Epithelial cell of proximal tubule (primary cell): ENCODE measurements around the gene ITLN2. TPM values are rescaled to one million over a fixed set of nuclear protein-coding genes. Genes with fewer than 3 reads are reported as not detected.
"Not testable (repeated sequence)": the region's sequence is repeated elsewhere in the genome, so short reads cannot be mapped to it uniquely, and the experiment has no call there.

Source experiments
- DNase-seq: peaks from one replicate; pipeline ENCODE4 v3.0.0-alpha.2; 2011; ENCODE audit warnings: low read depth
- H3K4me3 ChIP-seq: 2 replicates; pipeline ENCODE4 v1.5.1; 2011; ENCODE audit warnings: low read depth, mild to moderate bottlenecking, low read length
- CTCF ChIP-seq: conservative IDR thresholded peaks from 2 replicates; pipeline ENCODE4 v1.5.1; 2012; ENCODE audit warnings: low read depth, mild to moderate bottlenecking, low read length
- total RNA-seq: library from RNA; depleted of rRNA; stranded (reverse); fragments of >200 nt; gene quantifications from 2 replicates; pipeline ENCODE4 v1.2.3, GENCODE V29; 2015

Gene ITLN2
- total RNA-seq, 1 donor from 2014 or later: not detected

- H3K4me3 ChIP-seq: no peak overlapping the region
- no peak for DNase-seq
- no peak for TF ChIP-seq CTCF
These were observed 37.9 kb downstream of the ITLN2 start for GRCh38 chr1:160916666-160917065.

GRCh38 chr1:160913229-160913628, 41.4 kb downstream of the ITLN2 start:
- not testable (repeated sequence) for H3K4me3 ChIP-seq

GRCh38 chr1:160911925-160912324, 42.7 kb downstream of the ITLN2 start:
- TF ChIP-seq CTCF: no peak
- DNase-seq: no peak
- no peak overlapping the region for H3K4me3 ChIP-seq

More at GRCh38 chr1:160913229-160913628, 41.4 kb downstream of the ITLN2 start:
- not testable (repeated sequence) for DNase-seq

GRCh38 chr1:160911441-160911840, 43.2 kb downstream of the ITLN2 start:
- no peak for TF ChIP-seq CTCF
- no peak overlapping the region for H3K4me3 ChIP-seq
- DNase-seq: no peak

GRCh38 chr1:160910170-160910750, 44.3 kb downstream of the ITLN2 start:
- no peak overlapping the region for H3K4me3 ChIP-seq
- DNase-seq: no peak
- TF ChIP-seq CTCF: no peak

GRCh38 chr1:160907976-160908375, 46.6 kb downstream of the ITLN2 start:
- DNase-seq: no peak
- no peak for TF ChIP-seq CTCF
- no peak overlapping the region for H3K4me3 ChIP-seq

GRCh38 chr1:160905617-160905989, 49.0 kb downstream of the ITLN2 start:
- no peak overlapping the region for H3K4me3 ChIP-seq
- no peak for DNase-seq
- no peak for TF ChIP-seq CTCF
